Upper lobe of right lung (tissue), 1 donor: ENCODE data around the gene NAT9. TPM values are rescaled to one million over a fixed set of nuclear protein-coding genes. Genes with fewer than 3 reads are reported as not detected.

Experiments
- ATAC-seq: fragments of 200-7000 bp; cut with Tn5 transposase; one replicate; pipeline ENCODE4 v1.9.1; 2020; ENCODE audit warnings: mild to moderate bottlenecking, moderate library complexity
- DNase-seq: peaks from one replicate; pipeline ENCODE4 v3.0.0-alpha.2; 2020
- H3K27ac ChIP-seq: fragments of 200-600 bp; one replicate; pipeline ENCODE4 v1.8.0; 2022
- H3K27me3 ChIP-seq: fragments of 200-600 bp; one replicate; pipeline ENCODE4 v1.8.0; 2022; ENCODE audit warnings: mild to moderate bottlenecking
- H3K36me3 ChIP-seq: fragments of 200-600 bp; one replicate; pipeline ENCODE4 v1.8.0; 2022
- H3K4me1 ChIP-seq: fragments of 200-600 bp; one replicate; pipeline ENCODE4 v1.8.0; 2022
- H3K4me3 ChIP-seq: fragments of 200-600 bp; one replicate; pipeline ENCODE4 v1.8.0; 2022; ENCODE audit warnings: mild to moderate bottlenecking
- H3K9me3 ChIP-seq: fragments of 200-600 bp; one replicate; pipeline ENCODE4 v1.8.0; 2022
- CTCF ChIP-seq: fragments of 200-600 bp; IDR thresholded peaks from one replicate; pipeline ENCODE4 v1.8.0; 2022; ENCODE audit warnings: antibody characterized with exemption
- intact Hi-C: fragments of 100-400 bp; cut with DNase I; formaldehyde crosslinking; loops from one replicate; pipeline ENCODE4 v1.11.0; 2022
- total RNA-seq: library from RNA; stranded (reverse); fragmentation: NEBNext Ultra II Directional; extraction: Animal tissue kit (Norgen Biotek cat#: 25700); gene quantifications from one replicate; pipeline ENCODE4 v1.2.1, GENCODE V29; 2021
- donor health status: DM: no; HTN: yes; CAD: no; lungs with severe emphysema.

NAT9 gene
- total RNA-seq, 1 donor from 2014 or later, result 40.8 TPM

- peak; percentile 26 for DNase-seq
- H3K4me3 ChIP-seq, result no peak overlapping the region
- ATAC-seq, result no peak
- intact Hi-C loops, result no loop called here
- no peaks in the 10 kb centered on the region for H3K9me3 ChIP-seq
- H3K4me1 ChIP-seq, result peaks cover 2% of the 10 kb centered on the region
- H3K36me3 ChIP-seq, result no peaks in the 10 kb centered on the region
- H3K27me3 ChIP-seq, result no peaks in the 10 kb centered on the region
- H3K27ac ChIP-seq, result no peak overlapping the region
- no peak for TF ChIP-seq CTCF
Measured at GRCh38 chr17:74731347-74731605, 44.9 kb downstream of the NAT9 start.

DNA sequence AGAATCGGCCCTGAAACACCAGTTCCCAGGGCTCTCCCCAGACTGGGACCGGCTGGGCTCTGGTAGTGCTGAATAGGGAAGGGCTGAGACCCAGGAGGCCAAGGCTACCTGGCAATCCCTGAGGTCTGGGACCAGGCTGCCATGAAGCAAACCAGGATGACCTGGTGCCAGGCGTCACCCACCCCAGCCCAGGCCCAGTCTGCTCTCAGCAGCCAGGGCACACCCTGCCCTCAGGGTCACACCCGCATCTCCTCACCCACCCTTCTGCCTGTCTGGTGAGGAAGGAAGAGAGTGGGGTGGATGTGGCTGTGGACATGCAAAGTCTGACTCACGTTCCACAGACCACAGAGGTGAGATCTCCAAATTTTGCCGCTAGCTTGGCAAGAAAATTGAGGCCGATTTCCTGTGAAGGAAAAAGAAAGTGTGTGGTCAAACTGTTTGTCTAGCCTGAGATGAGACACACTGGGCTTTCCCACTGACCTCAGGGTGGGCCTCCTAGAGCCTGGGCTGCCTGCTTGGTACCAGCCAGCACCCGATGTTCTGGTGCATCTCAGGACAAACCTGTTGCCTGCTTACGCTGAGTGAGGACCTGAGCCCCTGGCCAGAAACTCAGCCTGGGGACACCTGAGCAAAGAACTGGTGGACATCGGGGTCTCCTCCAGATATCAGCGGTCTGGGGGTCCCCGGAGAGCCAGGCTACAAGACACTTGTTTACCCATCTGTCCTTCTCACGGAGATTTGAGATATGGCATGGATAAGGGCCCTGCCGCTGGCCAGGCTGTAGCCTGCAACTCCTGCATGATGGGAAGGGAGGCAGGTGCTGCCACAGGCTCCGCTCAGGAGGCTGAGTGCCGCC lies 45.4 kb downstream of the NAT9 start:
- Histone ChIP-seq H3K9me3 (no peaks in the 10 kb centered on the region), H3K4me1 (no peaks in the 10 kb centered on the region), H3K4me3 (no peak overlapping the region), H3K27me3 (no peaks in the 10 kb centered on the region), H3K27ac (no peak overlapping the region), H3K36me3 (no peaks in the 10 kb centered on the region)
- intact Hi-C loops, result no loop called here
- ATAC-seq, result peak; percentile 66
- no peak for TF ChIP-seq CTCF
- DNase-seq, result peak; percentile 55

- H3K9me3 ChIP-seq, result no peaks in the 10 kb centered on the region
- H3K27me3 ChIP-seq, result no peaks in the 10 kb centered on the region
- ATAC-seq (no peak), DNase-seq (peak; percentile 33)
- H3K4me3 ChIP-seq, result no peak overlapping the region
- H3K4me1 ChIP-seq, result no peaks in the 10 kb centered on the region
- no peaks in the 10 kb centered on the region for H3K36me3 ChIP-seq
- intact Hi-C loops, result no loop called here
- no peak overlapping the region for H3K27ac ChIP-seq
- TF ChIP-seq CTCF, result no peak
Measured at GRCh38 chr17:74729866-74730265, 46.3 kb downstream of the NAT9 start.

DNA sequence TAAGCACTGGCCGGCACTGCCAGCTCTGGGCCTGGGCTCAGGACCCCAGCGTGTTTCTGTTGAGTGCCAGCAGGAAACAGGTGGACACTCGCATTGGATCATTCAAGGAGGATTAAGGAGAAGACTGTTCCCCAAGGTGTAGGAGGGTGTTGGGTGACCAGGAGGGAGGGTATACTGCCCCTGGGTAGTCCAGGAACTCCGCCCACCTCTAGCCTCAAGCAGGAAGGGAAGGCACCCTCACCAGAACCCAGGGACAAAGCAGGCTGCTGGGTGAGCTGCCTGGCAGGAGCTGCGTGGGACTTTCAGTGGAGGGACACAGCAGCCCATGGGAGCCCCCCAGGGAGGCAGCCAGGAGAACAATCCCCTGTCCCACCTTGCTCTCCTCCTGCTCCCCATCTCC lies 46.8 kb downstream of the NAT9 start:
- DNase-seq (peak; percentile 37), ATAC-seq (no peak)
- intact Hi-C loops, result no loop called here
- Histone ChIP-seq H3K36me3 (no peaks in the 10 kb centered on the region), H3K27ac (no peak overlapping the region), H3K9me3 (no peaks in the 10 kb centered on the region), H3K4me1 (no peaks in the 10 kb centered on the region), H3K4me3 (no peak overlapping the region), H3K27me3 (no peaks in the 10 kb centered on the region)
- TF ChIP-seq CTCF, result no peak

GRCh38 chr17:74728702-74729075 lies 47.5 kb downstream of the NAT9 start:
- intact Hi-C loops, result no loop called here
- Histone ChIP-seq H3K27me3 (no peaks in the 10 kb centered on the region), H3K4me1 (no peaks in the 10 kb centered on the region), H3K4me3 (no peak overlapping the region), H3K27ac (no peak overlapping the region), H3K9me3 (no peaks in the 10 kb centered on the region), H3K36me3 (no peaks in the 10 kb centered on the region)
- ATAC-seq (no peak), DNase-seq (no peak)
- TF ChIP-seq CTCF, result no peak
